Measurements from ENCODE around the gene RRBP1. TPM values are rescaled to one million over a fixed set of nuclear protein-coding genes. Genes with fewer than 3 reads are reported as not detected.

The RRBP1 gene
- total RNA-seq, 2 experiments from 2014 or later = 21.1 to 24.9 TPM

DNA sequence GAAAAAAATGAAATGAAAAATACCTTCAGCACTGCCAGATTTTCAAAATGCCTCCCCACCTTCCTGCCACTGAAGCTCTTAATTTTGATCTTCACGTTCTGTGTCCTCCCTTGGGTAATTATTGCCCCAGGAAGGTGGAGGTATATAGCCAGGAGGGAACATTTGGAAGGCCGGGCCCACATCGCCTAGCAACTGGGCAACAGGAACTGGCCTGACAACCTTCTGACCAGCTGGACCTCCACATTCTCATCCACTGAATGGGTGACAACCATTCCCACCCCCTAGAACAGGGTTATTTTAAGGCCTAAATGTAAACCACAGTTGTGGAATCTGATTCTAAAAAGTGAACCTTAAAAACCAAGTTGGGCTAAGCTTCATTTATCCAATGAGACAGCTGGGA lies 3.2 kb downstream of the RRBP1 start:
- Mint-ChIP-seq H3K4me3 (no peak overlapping the region), H3K4me1 (peaks cover 16% of the 10 kb centered on the region), H3K27ac (no peak overlapping the region), H3K9me3 (ENCODE audit: low read depth) (no peaks in the 10 kb centered on the region), H3K36me3 (ENCODE audit: low read depth) (peaks cover 1% of the 10 kb centered on the region), H3K27me3 (peaks cover 2% of the 10 kb centered on the region)
- ATAC-seq = no peak
- no peak for DNase-seq
- ChIA-PET CTCF (interaction anchor here (0.5 to 1.6 kb wide), 3 partner anchors 21 to 178 kb away, joined by 4 to 7 read pairs (median 5); partner anchors contain the start of gene BANF2), POLR2A (no interaction called here)
- intact Hi-C loops (cut with DNase I, micrococcal nuclease) = no loop called here

DNA sequence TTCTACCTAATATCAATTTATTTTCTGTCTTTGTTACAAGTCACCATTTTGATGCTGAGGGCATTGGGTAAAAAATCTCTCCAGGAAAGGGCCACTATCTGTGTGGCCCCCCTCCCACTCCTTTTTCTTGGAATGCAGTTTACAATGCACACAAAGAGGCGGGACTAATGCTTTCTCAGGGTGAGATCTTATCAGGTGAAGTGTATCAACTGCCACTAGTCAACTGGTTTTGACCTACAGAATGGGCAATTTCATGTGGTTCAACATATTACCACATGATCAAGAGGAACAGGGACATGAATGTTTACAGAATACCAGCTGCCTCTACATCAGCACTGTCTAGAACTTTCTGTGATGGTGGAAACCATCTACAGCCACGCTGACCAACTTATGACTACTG lies 3.7 kb downstream of the RRBP1 start:
- Mint-ChIP-seq H3K27me3 (no peaks in the 10 kb centered on the region), H3K36me3 (ENCODE audit: low read depth) (peaks cover 1% of the 10 kb centered on the region), H3K9me3 (ENCODE audit: low read depth) (no peaks in the 10 kb centered on the region), H3K4me3 (no peak overlapping the region), H3K27ac (no peak overlapping the region), H3K4me1 (peaks cover 16% of the 10 kb centered on the region)
- DNase-seq = no peak
- intact Hi-C loops (cut with DNase I, micrococcal nuclease) = no loop called here
- CTCF ChIA-PET = interaction anchor here (1.6 kb wide), 1 partner anchor 173 kb away, joined by 5 read pairs; no protein-coding TSS in a partner anchor
- no peak for ATAC-seq
- POLR2A ChIA-PET = no interaction called here

DNA sequence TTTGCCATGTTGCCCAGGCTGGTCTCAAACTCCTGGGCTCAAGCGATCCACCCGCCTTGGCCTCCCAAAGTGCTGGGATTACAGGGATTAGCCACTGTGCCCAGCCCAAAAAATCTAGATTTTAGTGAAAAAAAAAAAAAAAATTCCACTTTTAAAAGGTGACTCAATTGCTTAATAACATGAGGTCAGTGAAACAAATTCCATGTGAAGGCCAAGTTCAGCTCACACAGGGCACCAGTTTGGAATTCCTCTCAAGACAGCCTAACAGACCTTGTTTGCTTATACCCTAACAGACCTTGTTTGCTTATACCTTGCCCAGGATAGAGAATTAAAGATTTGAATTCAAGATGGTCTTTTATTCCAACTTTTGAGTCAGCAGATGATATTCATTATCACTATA lies 5.1 kb downstream of the RRBP1 start:
- no peak overlapping the region for H3K4me3 Mint-ChIP-seq
- ATAC-seq = no peak
- ChIA-PET POLR2A (interaction anchor here (0.7 kb wide), 1 partner anchor 18 kb away, joined by 3 read pairs; no protein-coding TSS in a partner anchor), CTCF (no interaction called here)
- H3K36me3 Mint-ChIP-seq (ENCODE audit: low read depth) = peaks cover 1% of the 10 kb centered on the region
- no peaks in the 10 kb centered on the region for H3K9me3 Mint-ChIP-seq (ENCODE audit: low read depth)
- no peaks in the 10 kb centered on the region for H3K27me3 Mint-ChIP-seq
- intact Hi-C loops (cut with DNase I, micrococcal nuclease) = no loop called here
- peaks cover 14% of the 10 kb centered on the region for H3K4me1 Mint-ChIP-seq
- H3K27ac Mint-ChIP-seq = no peak overlapping the region
- DNase-seq = no peak

DNA sequence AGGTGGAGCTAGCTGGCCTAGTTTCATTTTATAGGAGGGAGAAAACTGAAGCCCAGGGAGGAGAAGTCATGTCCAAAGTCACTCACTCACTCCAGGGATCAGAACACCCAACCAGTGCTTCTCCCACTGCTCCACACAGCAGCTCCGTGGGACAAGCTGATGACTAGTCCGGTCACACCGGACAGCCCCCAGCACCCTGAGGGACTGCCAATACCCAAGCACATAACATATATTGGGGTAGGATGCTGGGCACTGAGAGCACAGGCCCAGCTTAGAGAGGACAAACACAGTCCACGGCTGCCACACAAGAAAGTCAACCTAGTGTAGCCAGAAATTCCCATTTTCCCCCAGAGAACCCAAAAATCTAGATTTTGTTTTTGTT lies 5.7 kb downstream of the RRBP1 start:
- H3K36me3 Mint-ChIP-seq (ENCODE audit: low read depth) = peaks cover 1% of the 10 kb centered on the region
- ChIA-PET CTCF (no interaction called here), POLR2A (no interaction called here)
- ATAC-seq = no peak
- no peaks in the 10 kb centered on the region for H3K27me3 Mint-ChIP-seq
- H3K27ac Mint-ChIP-seq = no peak overlapping the region
- H3K4me1 Mint-ChIP-seq = peaks cover 14% of the 10 kb centered on the region
- intact Hi-C loops (cut with DNase I, micrococcal nuclease) = no loop called here
- H3K4me3 Mint-ChIP-seq = no peak overlapping the region
- no peaks in the 10 kb centered on the region for H3K9me3 Mint-ChIP-seq (ENCODE audit: low read depth)
- DNase-seq = no peak

DNA sequence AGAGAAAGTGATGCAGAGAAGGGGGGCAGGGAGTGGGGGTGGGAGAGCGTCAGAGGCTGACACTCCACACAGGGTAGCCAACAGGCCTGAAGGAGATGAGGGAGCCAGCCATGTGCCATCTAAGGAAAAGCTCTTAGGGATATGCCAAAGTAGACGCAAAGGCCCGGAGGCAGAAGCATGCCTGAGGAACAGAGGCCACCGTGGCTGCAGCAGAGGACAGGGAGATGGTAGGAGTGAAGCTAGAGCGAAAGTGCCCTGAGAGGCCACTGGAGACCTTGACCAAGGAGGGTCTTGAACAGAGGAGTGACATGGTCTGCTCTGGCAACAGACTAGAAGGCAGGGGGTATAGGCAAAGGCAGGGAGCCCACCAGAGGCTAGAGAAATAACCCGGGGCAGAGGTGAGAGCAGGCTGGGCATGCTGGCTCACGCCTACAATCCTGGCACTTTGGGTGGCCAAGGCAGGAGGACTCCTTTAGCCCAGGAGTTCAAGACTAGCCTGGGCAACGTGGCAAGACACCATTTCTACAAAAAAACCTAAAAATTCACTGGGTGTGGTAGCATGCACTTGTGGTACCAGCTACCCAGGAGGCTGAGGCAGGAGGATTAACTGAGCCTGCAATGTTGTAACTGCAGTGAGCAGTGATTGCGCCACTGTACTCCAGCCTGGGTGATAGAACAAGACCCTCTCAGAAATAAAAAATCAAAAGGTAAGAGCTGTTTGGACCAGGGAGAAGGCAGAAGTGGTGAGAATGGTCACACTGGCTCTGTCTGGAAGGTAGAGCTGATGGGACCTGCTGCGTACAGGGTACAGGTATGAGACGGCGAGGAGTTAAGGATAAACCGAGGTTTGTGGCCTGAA lies 6.3 kb downstream of the RRBP1 start:
- peaks cover 15% of the 10 kb centered on the region for H3K4me1 Mint-ChIP-seq
- no peak overlapping the region for H3K4me3 Mint-ChIP-seq
- DNase-seq (no peak), ATAC-seq (no peak)
- H3K27ac Mint-ChIP-seq = no peak overlapping the region
- no peaks in the 10 kb centered on the region for H3K9me3 Mint-ChIP-seq (ENCODE audit: low read depth)
- intact Hi-C loops (cut with DNase I, micrococcal nuclease) = no loop called here
- H3K27me3 Mint-ChIP-seq = no peaks in the 10 kb centered on the region
- ChIA-PET CTCF (no interaction called here), POLR2A (no interaction called here)
- H3K36me3 Mint-ChIP-seq (ENCODE audit: low read depth) = peaks cover 2% of the 10 kb centered on the region

DNA sequence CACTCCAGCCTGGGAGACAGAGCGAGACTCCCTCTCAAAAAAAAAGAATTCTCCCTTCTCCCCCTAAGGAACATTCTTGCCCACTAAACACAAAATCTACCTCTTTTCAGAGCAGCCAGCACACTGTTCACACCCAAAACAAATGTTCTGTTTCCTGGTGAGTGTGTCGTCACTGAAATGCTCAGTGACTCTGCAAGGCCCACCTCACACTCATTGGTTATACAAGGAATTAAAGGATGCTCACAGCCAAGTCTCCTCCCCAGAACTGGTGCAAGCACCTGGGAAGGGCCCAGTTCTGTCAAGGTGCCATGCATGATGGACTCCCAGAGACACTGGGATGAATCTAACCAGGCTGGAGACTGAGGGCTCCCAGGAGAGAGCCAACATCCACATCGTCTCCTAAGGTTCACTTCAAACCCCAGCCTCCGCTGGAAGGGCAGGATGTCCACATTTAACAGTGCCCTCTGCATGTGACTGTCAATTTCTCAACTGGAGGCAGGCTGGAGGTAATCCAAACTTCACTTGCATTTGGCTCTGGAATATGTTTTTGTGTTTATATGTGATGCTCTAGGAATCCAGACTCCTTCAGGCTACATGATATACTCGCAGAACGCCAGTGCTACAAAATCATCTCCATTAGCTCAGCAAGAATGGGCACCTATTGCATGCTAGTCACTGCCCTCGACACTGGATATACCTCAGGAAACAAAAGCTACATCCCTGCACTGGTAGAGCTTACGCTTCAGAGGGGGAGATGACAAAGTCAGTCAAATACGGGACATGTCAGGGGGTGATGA lies 7.1 kb downstream of the RRBP1 start:
- Mint-ChIP-seq H3K27me3 (no peaks in the 10 kb centered on the region), H3K4me3 (no peak overlapping the region), H3K9me3 (ENCODE audit: low read depth) (no peaks in the 10 kb centered on the region), H3K27ac (no peak overlapping the region), H3K36me3 (ENCODE audit: low read depth) (peaks cover 7% of the 10 kb centered on the region), H3K4me1 (peaks cover 12% of the 10 kb centered on the region)
- CTCF ChIA-PET = no interaction called here
- ATAC-seq = no peak
- POLR2A ChIA-PET = no interaction called here
- no peak for DNase-seq
- intact Hi-C loops (cut with DNase I, micrococcal nuclease) = no loop called here

DNA sequence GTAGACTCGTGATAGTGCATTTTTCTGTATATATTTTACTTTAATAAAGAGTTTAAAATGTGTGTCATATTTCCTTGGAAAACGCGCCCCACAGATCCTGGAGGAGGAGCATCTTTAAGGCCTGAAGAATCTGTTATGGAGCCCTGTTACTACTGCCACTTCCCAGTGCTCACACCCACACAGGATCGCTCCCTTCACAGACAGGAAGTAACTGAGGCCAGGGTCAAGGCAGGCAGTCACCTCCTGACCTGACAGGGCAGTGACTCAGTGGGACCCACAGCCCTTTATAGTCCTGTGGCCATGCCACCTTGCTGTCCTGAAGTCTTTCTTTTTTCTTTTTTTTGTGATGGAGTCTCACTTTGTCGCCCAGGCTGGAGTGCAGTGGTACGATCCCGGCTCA lies 9.0 kb downstream of the RRBP1 start:
- Mint-ChIP-seq H3K4me3 (no peak overlapping the region), H3K27ac (no peak overlapping the region), H3K27me3 (no peaks in the 10 kb centered on the region), H3K36me3 (ENCODE audit: low read depth) (peaks cover 8% of the 10 kb centered on the region), H3K4me1 (peaks cover 12% of the 10 kb centered on the region), H3K9me3 (ENCODE audit: low read depth) (no peaks in the 10 kb centered on the region)
- DNase-seq = no peak
- CTCF ChIA-PET = interaction anchor here (1.3 kb wide), 1 partner anchor 10 kb away, joined by 6 read pairs; the partner anchor contains the start of gene RRBP1
- no peak for ATAC-seq
- intact Hi-C loops (cut with DNase I, micrococcal nuclease) = no loop called here
- POLR2A ChIA-PET = no interaction called here

DNA sequence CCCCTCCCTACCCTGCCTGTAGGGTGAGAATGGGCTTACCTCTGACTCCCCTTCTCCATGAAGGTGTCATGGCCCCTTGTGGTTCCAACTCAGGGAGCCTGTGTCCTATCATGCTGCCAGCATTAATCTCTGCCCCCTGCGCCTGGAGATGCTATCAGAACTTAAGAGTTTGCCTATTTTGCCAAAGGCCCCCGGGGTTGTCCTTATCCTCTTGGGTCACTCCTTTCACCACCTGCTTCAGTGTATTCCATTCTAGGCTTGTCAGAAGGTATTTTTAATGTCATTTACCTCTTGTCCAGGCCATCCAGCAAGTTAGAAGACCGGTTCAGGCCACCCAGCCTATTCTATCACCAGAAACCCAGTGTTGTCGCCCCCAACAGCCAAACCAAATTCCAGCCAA lies 10.5 kb downstream of the RRBP1 start:
- Mint-ChIP-seq H3K4me3 (no peak overlapping the region), H3K27me3 (no peaks in the 10 kb centered on the region), H3K36me3 (ENCODE audit: low read depth) (peaks cover 8% of the 10 kb centered on the region), H3K9me3 (ENCODE audit: low read depth) (no peaks in the 10 kb centered on the region), H3K27ac (no peak overlapping the region), H3K4me1 (peaks cover 15% of the 10 kb centered on the region)
- DNase-seq = no peak
- intact Hi-C loops (cut with DNase I, micrococcal nuclease) = no loop called here
- CTCF ChIA-PET = no interaction called here
- POLR2A ChIA-PET = no interaction called here
- no peak for ATAC-seq

DNA sequence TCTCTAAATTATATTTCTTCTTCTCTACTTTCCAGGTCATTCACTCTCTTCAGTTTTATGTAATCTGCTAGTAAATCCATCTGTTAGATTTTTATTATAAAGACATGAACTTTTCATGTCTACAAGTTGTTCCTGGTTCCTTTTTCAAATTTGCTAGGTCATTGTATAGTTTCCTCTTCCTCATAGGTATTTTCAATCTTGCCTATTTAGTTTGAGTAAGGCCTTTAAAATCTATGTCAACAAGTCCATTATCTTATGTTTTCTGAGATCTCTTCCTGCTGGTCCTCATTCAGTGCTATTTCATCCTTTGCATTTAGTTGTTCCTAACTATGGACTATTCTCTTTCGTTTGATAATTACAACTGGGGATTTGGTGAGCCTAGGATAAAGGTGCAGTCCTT lies 11.0 kb downstream of the RRBP1 start:
- DNase-seq (no peak), ATAC-seq (no peak)
- ChIA-PET POLR2A (no interaction called here), CTCF (no interaction called here)
- intact Hi-C loops (cut with DNase I, micrococcal nuclease) = no loop called here
- peaks cover 7% of the 10 kb centered on the region for H3K36me3 Mint-ChIP-seq (ENCODE audit: low read depth)
- H3K27me3 Mint-ChIP-seq = no peaks in the 10 kb centered on the region
- H3K9me3 Mint-ChIP-seq (ENCODE audit: low read depth) = no peaks in the 10 kb centered on the region
- H3K4me3 Mint-ChIP-seq = no peak overlapping the region
- no peak overlapping the region for H3K27ac Mint-ChIP-seq
- peaks cover 20% of the 10 kb centered on the region for H3K4me1 Mint-ChIP-seq

DNA sequence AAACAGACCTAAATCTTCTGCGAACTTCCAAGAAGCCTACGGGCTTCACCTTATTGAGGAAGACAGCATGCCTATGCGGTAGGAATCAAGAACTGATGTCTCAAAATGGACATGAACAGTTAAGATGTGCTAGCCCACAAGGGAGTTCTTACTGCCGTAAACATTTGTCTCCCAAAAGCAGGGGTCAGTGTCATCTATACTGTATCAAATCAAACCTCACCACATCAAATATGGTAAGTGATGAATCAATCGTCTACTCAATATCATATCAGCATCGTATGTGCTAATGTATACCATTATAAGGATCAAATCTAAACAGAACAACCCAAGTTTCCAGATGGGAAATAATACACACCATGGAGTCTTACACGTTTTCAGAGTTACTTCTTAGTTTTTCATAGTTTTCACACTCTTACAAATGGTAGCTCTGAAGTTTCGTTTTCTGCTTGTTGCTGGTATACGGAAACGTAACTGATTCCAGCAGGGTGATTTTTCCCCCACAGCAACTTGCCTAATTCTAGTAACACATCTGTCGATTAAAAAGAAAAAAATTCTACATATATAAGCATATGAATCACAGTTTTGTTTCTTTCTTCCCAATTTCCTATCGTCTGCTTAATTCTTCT lies 12.6 kb downstream of the RRBP1 start:
- ATAC-seq = no peak
- Mint-ChIP-seq H3K27ac (no peak overlapping the region), H3K4me3 (no peak overlapping the region), H3K4me1 (peaks cover 31% of the 10 kb centered on the region), H3K36me3 (ENCODE audit: low read depth) (peaks cover 7% of the 10 kb centered on the region), H3K9me3 (ENCODE audit: low read depth) (no peaks in the 10 kb centered on the region), H3K27me3 (no peaks in the 10 kb centered on the region)
- DNase-seq = no peak
- ChIA-PET CTCF (no interaction called here), POLR2A (no interaction called here)
- intact Hi-C loops (cut with DNase I, micrococcal nuclease) = no loop called here

DNA sequence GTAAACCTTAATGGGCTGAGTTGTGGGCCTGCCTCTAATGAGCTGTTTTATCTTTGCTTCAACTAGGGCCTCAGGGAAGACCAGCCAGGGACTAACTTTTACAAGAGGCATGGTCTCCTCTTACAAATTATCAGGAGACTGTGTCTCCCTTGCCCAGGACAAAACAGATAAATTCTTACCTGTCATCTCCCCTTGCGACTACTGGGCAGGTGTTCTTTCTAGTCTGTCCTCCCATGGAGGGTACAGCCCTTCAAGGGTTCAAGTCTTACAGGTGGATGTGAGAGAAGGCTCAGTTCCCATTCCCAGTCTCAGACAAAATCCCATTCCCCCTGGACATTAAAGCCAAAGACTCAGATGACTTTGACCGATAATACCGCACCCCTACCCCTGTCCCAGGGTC lies 13.6 kb downstream of the RRBP1 start:
- no peak overlapping the region for H3K27ac Mint-ChIP-seq
- H3K4me3 Mint-ChIP-seq = no peak overlapping the region
- DNase-seq = no peak
- no peaks in the 10 kb centered on the region for H3K27me3 Mint-ChIP-seq
- H3K4me1 Mint-ChIP-seq = peaks cover 41% of the 10 kb centered on the region
- CTCF ChIA-PET = no interaction called here
- no peaks in the 10 kb centered on the region for H3K9me3 Mint-ChIP-seq (ENCODE audit: low read depth)
- ATAC-seq = no peak
- H3K36me3 Mint-ChIP-seq (ENCODE audit: low read depth) = peaks cover 7% of the 10 kb centered on the region
- POLR2A ChIA-PET = no interaction called here
- intact Hi-C loops (cut with DNase I, micrococcal nuclease) = no loop called here

DNA sequence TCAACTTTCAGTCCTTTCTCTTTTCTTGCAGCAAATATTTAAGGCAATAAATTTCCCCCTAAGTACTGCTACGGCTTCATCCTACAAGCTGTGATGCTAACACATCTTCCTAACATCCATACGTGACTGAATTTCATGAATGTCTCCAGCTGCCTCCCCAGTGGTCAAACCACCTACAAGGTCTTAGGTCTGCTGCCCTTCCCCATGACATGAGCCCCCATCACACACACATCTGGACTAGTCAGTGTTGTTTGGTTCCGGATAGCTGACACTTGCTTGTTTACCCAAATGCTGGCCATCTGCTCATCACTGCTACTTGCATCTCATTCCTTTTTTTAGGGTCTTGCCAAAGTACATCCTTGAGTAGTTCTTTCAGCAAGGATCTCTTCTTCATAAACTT lies 14.6 kb downstream of the RRBP1 start:
- Mint-ChIP-seq H3K27ac (no peak overlapping the region), H3K4me1 (peaks cover 43% of the 10 kb centered on the region), H3K27me3 (no peaks in the 10 kb centered on the region), H3K36me3 (ENCODE audit: low read depth) (peaks cover 7% of the 10 kb centered on the region), H3K9me3 (ENCODE audit: low read depth) (no peaks in the 10 kb centered on the region), H3K4me3 (no peak overlapping the region)
- DNase-seq = no peak
- intact Hi-C loops (cut with DNase I, micrococcal nuclease) = no loop called here
- ChIA-PET POLR2A (no interaction called here), CTCF (interaction anchor here (1.5 to 3.6 kb wide), 2 partner anchors 12 to 15 kb away, joined by 3 to 17 read pairs; partner anchors contain the start of gene RRBP1)
- ATAC-seq = no peak

All from activated CD4-positive, alpha-beta T cell treated with anti-CD3 and anti-CD28 coated beads for 36 hours (primary cell).